SK-N-SH (cell line): ENCODE results near the gene GAPVD1. TPM values are rescaled to one million over a fixed set of nuclear protein-coding genes. Genes with fewer than 3 reads are reported as not detected.

Experiments
- CTCF ChIA-PET: fragments of 300-600, 350-600 bp; formaldehyde crosslinking; extraction: SDS; loops from one replicate; lab custom pipeline; 2021; lab: Yijun Ruan, JAX
- POLR2A ChIA-PET: fragments of 350-600 bp; sonication (Branson Sonifier 250); formaldehyde crosslinking; extraction: SDS; loops from one replicate; lab custom pipeline; 2020; ENCODE audit warnings: antibody characterized with exemption, inconsistent platforms; lab: Yijun Ruan, JAX
- DNase-seq: peaks from one replicate; pipeline ENCODE4 v3.0.0; 2012
- H2AFZ ChIP-seq: fragments of 200-600 bp; sonication (generic); 2 replicates; pipeline ENCODE4 v1.8.1; 2016; ENCODE audit warnings: antibody characterized with exemption, mild to moderate bottlenecking, low read depth
- H3F3A ChIP-seq: fragments of 200-600 bp; sonication (generic); replicated peaks from 2 replicates; pipeline ENCODE3; 2016; ENCODE audit warnings: antibody characterized with exemption, mild to moderate bottlenecking; ENCODE audit not compliant: insufficient read depth
- H3K27ac ChIP-seq, 2 experiments: fragments of 200-500 bp in 1 of 2; fragments of 200-600 bp in 1 of 2; sonication (Bioruptor generic) in 1 of 2; sonication (generic), shearing (Covaris generic) in 1 of 2; 2 replicates each; pipeline versions ENCODE4 v1.5.1 to v1.6.1; 2014 to 2016; ENCODE audit warnings: low read depth in 2 of 2, inconsistent platforms in 1 of 2, low read length in 1 of 2, mild to moderate bottlenecking in 1 of 2, mixed read lengths in 1 of 2
- H3K27me3 ChIP-seq: fragments of 200-600 bp; sonication (generic), shearing (Covaris generic); 2 replicates; pipeline ENCODE4 v1.6.1; 2016; ENCODE audit warnings: mixed run types; ENCODE audit not compliant: insufficient read depth
- H3K36me3 ChIP-seq, 2 experiments: fragments of 200-500 bp in 1 of 2; fragments of 200-600 bp in 1 of 2; sonication (Bioruptor generic) in 1 of 2; sonication (generic) in 1 of 2; replicated peaks in 1 of 2; 2 replicates each; pipeline versions ENCODE3 to v1.5.1; 2014 to 2016; ENCODE audit warnings: low read length in 1 of 2, mild to moderate bottlenecking in 1 of 2; ENCODE audit not compliant: insufficient read depth in 2 of 2, control insufficient read depth in 1 of 2
- H3K4me1 ChIP-seq, 2 experiments: fragments of 200-500 bp in 1 of 2; fragments of 200-600 bp in 1 of 2; sonication (Bioruptor generic) in 1 of 2; sonication (generic), shearing (Covaris generic) in 1 of 2; 2 replicates each; pipeline versions ENCODE4 v1.5.1 to v1.6.1; 2014 to 2016; ENCODE audit warnings: low read depth in 1 of 2, low read length in 1 of 2, mixed run types in 1 of 2; ENCODE audit not compliant: insufficient read depth in 2 of 2, control insufficient read depth in 1 of 2
- H3K4me2 ChIP-seq: fragments of 200-600 bp; sonication (generic), shearing (Covaris generic); 2 replicates; pipeline ENCODE4 v1.6.1; 2017; ENCODE audit warnings: mixed run types
- H3K4me3 ChIP-seq, 2 experiments: fragments of 200-500 bp in 1 of 2; fragments of 200-600 bp in 1 of 2; sonication (Bioruptor generic) in 1 of 2; sonication (generic), shearing (Covaris generic) in 1 of 2; 2 replicates each; pipeline versions ENCODE4 v1.5.1 to v1.8.1; 2014 to 2016; ENCODE audit warnings: low read depth in 2 of 2, inconsistent platforms in 1 of 2, low read length in 1 of 2, mild to moderate bottlenecking in 1 of 2, mixed read lengths in 1 of 2, moderate library complexity in 1 of 2
- H3K79me2 ChIP-seq: fragments of 200-600 bp; sonication (generic); 2 replicates; pipeline ENCODE4 v1.8.1; 2017; ENCODE audit warnings: mild to moderate bottlenecking; ENCODE audit not compliant: insufficient read depth
- H3K9ac ChIP-seq: fragments of 200-600 bp; sonication (generic); 2 replicates; pipeline ENCODE4 v1.6.1; 2017; ENCODE audit warnings: mixed run types
- H3K9me2 ChIP-seq: fragments of 200-600 bp; sonication (generic); 2 replicates; pipeline ENCODE4 v1.6.1; 2017; ENCODE audit warnings: mixed run types
- H3K9me3 ChIP-seq: fragments of 200-600 bp; sonication (generic); 2 replicates; pipeline ENCODE4 v1.6.1; 2017; ENCODE audit warnings: mixed run types, mild to moderate bottlenecking, moderate library complexity
- H4K20me1 ChIP-seq: fragments of 200-600 bp; sonication (generic); 2 replicates; pipeline ENCODE4 v1.6.1; 2017; ENCODE audit warnings: mild to moderate bottlenecking, mixed run types; ENCODE audit not compliant: insufficient read depth
- CHD2 ChIP-seq: fragments of 150-350 bp; IDR thresholded peaks from 2 replicates; pipeline ENCODE4 v1.6.1; 2018; ENCODE audit warnings: low read length; ENCODE audit not compliant: partially characterized antibody
- ELF1 ChIP-seq: IDR thresholded peaks from 2 replicates; pipeline ENCODE4 v1.4.0; 2012
- EZH2phosphoT487 ChIP-seq: fragments of 200-600 bp; sonication (generic); IDR thresholded peaks from 2 replicates; pipeline ENCODE4 v1.6.1; 2017; ENCODE audit warnings: low read depth, mixed run types, mild to moderate bottlenecking, antibody characterized with exemption, moderate library complexity, borderline replicate concordance
- FOXJ3 ChIP-seq: sonication (generic); formaldehyde crosslinking; IDR thresholded peaks from 2 replicates; pipeline ENCODE4 v1.5.1; 2020; ENCODE audit warnings: mild to moderate bottlenecking, missing genetic modification reagents
- FOXM1 ChIP-seq: IDR thresholded peaks from 2 replicates; pipeline ENCODE4 v1.4.0; 2012; ENCODE audit warnings: low read depth, mild to moderate bottlenecking
- GATA2 ChIP-seq: sonication (generic); formaldehyde crosslinking; IDR thresholded peaks from 2 replicates; pipeline ENCODE4 v1.5.0; 2020; ENCODE audit warnings: mild to moderate bottlenecking, missing genetic modification reagents
- JUND ChIP-seq: IDR thresholded peaks from 2 replicates; pipeline ENCODE4 v1.4.0; 2012
- NRF1 ChIP-seq: IDR thresholded peaks from 2 replicates; pipeline ENCODE4 v1.6.1; 2012; ENCODE audit warnings: low read depth, mild to moderate bottlenecking, low read length
- RAD21 ChIP-seq: IDR thresholded peaks from 2 replicates; pipeline ENCODE4 v1.6.1; 2012; ENCODE audit warnings: mild to moderate bottlenecking, low read length
- RFX5 ChIP-seq: IDR thresholded peaks from 2 replicates; pipeline ENCODE4 v1.6.1; 2012; ENCODE audit warnings: mild to moderate bottlenecking, improper control_type of control experiment, low read length
- SIN3A ChIP-seq: IDR thresholded peaks from 2 replicates; pipeline ENCODE4 v1.6.1; 2012; ENCODE audit warnings: low read depth, mild to moderate bottlenecking, low read length, moderate library complexity, borderline replicate concordance
- TEAD4 ChIP-seq: IDR thresholded peaks from 2 replicates; pipeline ENCODE4 v1.4.0; 2012; ENCODE audit warnings: mild to moderate bottlenecking, borderline replicate concordance; ENCODE audit not compliant: insufficient read depth
- YY1 ChIP-seq: IDR thresholded peaks from 2 replicates; pipeline ENCODE4 v1.4.0; 2012; ENCODE audit warnings: low read depth, mild to moderate bottlenecking
- WGBS: methylation state at CpG from one replicate; pipeline ENCODE4 v1.1.6; 2017; ENCODE audit warnings: low lambda C conversion rate; 5-methylcytosine and 5-hydroxymethylcytosine counted together
- polyA plus RNA-seq, 3 experiments: library from polyadenylated mRNA; depleted of rRNA; stranded (reverse); fragments of >200 nt; gene quantifications; 2 replicates each; pipeline ENCODE4 v1.2.3, GENCODE V29; 2012
- TF ChIP-seq, protein P1 (sequence below): IDR thresholded peaks from 2 replicates; pipeline ENCODE4 v1.4.0; 2012; ENCODE audit warnings: low read depth, borderline replicate concordance
- TF ChIP-seq, protein P2 (sequence below): fragments of 150-350 bp; IDR thresholded peaks from 2 replicates; pipeline ENCODE4 v1.6.1; 2016; ENCODE audit warnings: mild to moderate bottlenecking, low read depth, low read length
- TF ChIP-seq, protein P3 (sequence below): IDR thresholded peaks from 2 replicates; pipeline ENCODE4 v1.4.0; 2012; ENCODE audit warnings: low read depth, borderline replicate concordance
- TF ChIP-seq, protein P4 (sequence below): IDR thresholded peaks from 2 replicates; pipeline ENCODE4 v1.6.1; 2012; ENCODE audit warnings: mild to moderate bottlenecking, low read depth, low read length, moderate library complexity

The GAPVD1 gene
- polyA plus RNA-seq, 1 of the 3 experiments (the other 2 are of a cell fraction): 10.5 TPM

DNA sequence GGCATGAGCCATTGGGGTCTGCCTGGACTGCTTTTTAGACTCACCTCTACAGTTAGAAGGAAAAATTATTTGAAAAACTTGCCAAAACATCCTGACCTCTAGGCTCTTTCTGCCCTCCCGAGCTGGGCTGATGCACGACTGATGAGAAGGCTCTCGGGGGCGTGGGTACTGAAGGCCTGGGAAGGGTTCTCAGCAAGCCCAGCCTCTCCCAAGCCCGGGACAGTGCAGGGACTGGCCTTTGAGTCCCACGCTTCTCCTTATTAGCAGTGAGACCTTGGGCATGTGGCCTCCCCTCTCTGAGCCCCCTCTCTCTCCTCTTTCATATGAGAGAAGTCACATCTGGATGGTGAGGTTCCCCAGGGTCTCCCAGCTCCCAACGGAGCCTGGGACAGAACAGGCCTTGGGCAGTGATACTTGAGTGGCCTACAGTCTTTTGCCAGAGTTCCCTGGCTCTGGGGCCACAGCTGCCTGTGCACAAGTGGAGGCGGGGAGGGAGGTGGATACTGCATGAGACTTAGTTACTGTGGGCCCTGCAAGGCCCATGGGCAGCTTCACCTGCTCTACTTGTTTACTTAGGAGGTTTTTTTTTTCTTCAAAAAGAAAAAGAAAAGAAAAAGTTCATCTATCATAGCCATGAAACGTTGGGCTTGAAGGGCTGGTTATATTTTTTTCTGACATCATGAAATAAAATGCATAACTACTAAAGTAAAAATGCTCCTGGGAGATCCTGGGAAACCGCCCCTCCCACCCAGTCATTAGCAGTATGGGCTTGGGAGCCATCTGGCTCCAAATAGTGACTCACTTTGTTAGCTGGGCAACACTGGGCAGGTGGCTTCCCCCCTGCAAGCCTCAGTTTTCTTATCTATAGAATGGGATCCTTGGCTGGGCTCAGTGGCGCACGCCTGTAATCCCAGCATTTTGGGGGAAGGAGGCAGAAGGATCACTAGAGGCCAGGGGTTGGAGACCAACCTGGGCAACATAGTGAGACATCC, 139.4 kb downstream of the GAPVD1 start:
- H4K20me1 ChIP-seq: no peaks in the 10 kb centered on the region
- H3K4me2 ChIP-seq: no peak overlapping the region
- DNase-seq: no peak
- POLR2A ChIA-PET: no interaction called here
- peaks cover 0 to 3% of the 10 kb centered on the region in 2 experiments; a peak in 1 of 4 replicates for H3K4me1 ChIP-seq
- H3K36me3 ChIP-seq: no peaks in the 10 kb centered on the region
- no peaks in the 10 kb centered on the region for H3F3A ChIP-seq
- H3K4me3 ChIP-seq: no peak overlapping the region
- H3K79me2 ChIP-seq: no peaks in the 10 kb centered on the region
- H3K9ac ChIP-seq: no peak overlapping the region
- TF ChIP-seq, protein P1, sequence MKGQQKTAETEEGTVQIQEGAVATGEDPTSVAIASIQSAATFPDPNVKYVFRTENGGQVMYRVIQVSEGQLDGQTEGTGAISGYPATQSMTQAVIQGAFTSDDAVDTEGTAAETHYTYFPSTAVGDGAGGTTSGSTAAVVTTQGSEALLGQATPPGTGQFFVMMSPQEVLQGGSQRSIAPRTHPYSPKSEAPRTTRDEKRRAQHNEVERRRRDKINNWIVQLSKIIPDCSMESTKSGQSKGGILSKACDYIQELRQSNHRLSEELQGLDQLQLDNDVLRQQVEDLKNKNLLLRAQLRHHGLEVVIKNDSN: no peak
- TF ChIP-seq, protein P2, sequence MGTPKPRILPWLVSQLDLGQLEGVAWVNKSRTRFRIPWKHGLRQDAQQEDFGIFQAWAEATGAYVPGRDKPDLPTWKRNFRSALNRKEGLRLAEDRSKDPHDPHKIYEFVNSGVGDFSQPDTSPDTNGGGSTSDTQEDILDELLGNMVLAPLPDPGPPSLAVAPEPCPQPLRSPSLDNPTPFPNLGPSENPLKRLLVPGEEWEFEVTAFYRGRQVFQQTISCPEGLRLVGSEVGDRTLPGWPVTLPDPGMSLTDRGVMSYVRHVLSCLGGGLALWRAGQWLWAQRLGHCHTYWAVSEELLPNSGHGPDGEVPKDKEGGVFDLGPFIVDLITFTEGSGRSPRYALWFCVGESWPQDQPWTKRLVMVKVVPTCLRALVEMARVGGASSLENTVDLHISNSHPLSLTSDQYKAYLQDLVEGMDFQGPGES: no peak
- TF ChIP-seq FOXM1: no peak
- TF ChIP-seq, protein P3, sequence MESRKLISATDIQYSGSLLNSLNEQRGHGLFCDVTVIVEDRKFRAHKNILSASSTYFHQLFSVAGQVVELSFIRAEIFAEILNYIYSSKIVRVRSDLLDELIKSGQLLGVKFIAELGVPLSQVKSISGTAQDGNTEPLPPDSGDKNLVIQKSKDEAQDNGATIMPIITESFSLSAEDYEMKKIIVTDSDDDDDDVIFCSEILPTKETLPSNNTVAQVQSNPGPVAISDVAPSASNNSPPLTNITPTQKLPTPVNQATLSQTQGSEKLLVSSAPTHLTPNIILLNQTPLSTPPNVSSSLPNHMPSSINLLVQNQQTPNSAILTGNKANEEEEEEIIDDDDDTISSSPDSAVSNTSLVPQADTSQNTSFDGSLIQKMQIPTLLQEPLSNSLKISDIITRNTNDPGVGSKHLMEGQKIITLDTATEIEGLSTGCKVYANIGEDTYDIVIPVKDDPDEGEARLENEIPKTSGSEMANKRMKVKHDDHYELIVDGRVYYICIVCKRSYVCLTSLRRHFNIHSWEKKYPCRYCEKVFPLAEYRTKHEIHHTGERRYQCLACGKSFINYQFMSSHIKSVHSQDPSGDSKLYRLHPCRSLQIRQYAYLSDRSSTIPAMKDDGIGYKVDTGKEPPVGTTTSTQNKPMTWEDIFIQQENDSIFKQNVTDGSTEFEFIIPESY: no peak
- TF ChIP-seq EZH2phosphoT487: no peak
- TF ChIP-seq RAD21: no peak
- TF ChIP-seq NRF1: no peak
- TF ChIP-seq, all 33 proteins: peak for 0
- Histone ChIP-seq H2AFZ (no peak overlapping the region), H3K27ac (no peak overlapping the region), H3K27me3 (no peaks in the 10 kb centered on the region), H3K9me2 (no peaks in the 10 kb centered on the region), H3K9me3 (no peaks in the 10 kb centered on the region)
- CTCF ChIA-PET: interaction anchor here (0.6 to 1.4 kb wide), 3 partner anchors 16 to 661 kb away, joined by 3 read pairs; no protein-coding TSS in a partner anchor
- 84% methylated on average over 12 of the region's 12 CpGs for WGBS

DNA sequence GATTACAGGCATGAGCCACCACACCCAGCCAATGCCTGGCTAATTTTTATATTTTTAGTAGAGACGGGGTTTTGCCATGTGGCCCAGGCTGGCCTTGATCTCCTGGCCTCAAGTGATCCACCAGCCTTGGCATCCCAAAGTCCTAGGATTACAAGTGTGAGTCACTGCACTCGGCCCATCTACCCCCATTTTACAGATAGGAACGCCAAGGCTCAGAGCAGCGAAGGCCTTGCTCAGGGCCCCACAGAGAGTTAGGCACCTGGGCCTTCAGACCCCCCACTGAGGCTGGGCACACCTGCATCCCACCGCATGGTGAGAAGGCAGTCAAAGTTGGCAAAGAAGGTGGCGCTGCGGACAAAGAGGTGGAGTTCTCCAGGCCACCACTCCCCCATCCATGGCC, 143.1 kb downstream of the GAPVD1 start:
- Histone ChIP-seq H3K79me2 (no peaks in the 10 kb centered on the region), H4K20me1 (no peaks in the 10 kb centered on the region), H3K4me2 (no peak overlapping the region), H3K27ac (no peak overlapping the region), H3K4me3 (no peak overlapping the region), H3K27me3 (no peaks in the 10 kb centered on the region), H3K4me1 (peaks cover 0 to 5% of the 10 kb centered on the region in 2 experiments; a peak in 1 of 4 replicates), H3K9me2 (no peaks in the 10 kb centered on the region), H3K9ac (no peak overlapping the region), H3F3A (no peaks in the 10 kb centered on the region), H3K9me3 (no peaks in the 10 kb centered on the region), H3K36me3 (no peaks in the 10 kb centered on the region), H2AFZ (no peak overlapping the region)
- ChIA-PET POLR2A (no interaction called here), CTCF (interaction anchor here (2.2 kb wide), 1 partner anchor 994 kb away, joined by 7 read pairs; no protein-coding TSS in a partner anchor)
- 83% methylated on average over 7 of the region's 7 CpGs for WGBS
- DNase-seq: no peak
- TF ChIP-seq RFX5 (no peak), FOXM1 (no peak), ELF1 (no peak), TEAD4 (no peak), FOXJ3 (CRISPR knock-in tag) (no peak), JUND (no peak), CHD2 (no peak), YY1 (no peak), SIN3A (no peak), GATA2 (CRISPR knock-in tag) (no peak)
- TF ChIP-seq, protein P4, sequence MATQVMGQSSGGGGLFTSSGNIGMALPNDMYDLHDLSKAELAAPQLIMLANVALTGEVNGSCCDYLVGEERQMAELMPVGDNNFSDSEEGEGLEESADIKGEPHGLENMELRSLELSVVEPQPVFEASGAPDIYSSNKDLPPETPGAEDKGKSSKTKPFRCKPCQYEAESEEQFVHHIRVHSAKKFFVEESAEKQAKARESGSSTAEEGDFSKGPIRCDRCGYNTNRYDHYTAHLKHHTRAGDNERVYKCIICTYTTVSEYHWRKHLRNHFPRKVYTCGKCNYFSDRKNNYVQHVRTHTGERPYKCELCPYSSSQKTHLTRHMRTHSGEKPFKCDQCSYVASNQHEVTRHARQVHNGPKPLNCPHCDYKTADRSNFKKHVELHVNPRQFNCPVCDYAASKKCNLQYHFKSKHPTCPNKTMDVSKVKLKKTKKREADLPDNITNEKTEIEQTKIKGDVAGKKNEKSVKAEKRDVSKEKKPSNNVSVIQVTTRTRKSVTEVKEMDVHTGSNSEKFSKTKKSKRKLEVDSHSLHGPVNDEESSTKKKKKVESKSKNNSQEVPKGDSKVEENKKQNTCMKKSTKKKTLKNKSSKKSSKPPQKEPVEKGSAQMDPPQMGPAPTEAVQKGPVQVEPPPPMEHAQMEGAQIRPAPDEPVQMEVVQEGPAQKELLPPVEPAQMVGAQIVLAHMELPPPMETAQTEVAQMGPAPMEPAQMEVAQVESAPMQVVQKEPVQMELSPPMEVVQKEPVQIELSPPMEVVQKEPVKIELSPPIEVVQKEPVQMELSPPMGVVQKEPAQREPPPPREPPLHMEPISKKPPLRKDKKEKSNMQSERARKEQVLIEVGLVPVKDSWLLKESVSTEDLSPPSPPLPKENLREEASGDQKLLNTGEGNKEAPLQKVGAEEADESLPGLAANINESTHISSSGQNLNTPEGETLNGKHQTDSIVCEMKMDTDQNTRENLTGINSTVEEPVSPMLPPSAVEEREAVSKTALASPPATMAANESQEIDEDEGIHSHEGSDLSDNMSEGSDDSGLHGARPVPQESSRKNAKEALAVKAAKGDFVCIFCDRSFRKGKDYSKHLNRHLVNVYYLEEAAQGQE: no peak
- TF ChIP-seq, protein P1: no peak
